SKM-1 (cell line): ENCODE results near the gene PARK7.

Source experiments
- DNase-seq: peaks from one replicate; lab custom pipeline; 2025; ENCODE audit not compliant: unreplicated experiment; lab: John Stamatoyannopoulos, UW

PARK7 gene

DNA sequence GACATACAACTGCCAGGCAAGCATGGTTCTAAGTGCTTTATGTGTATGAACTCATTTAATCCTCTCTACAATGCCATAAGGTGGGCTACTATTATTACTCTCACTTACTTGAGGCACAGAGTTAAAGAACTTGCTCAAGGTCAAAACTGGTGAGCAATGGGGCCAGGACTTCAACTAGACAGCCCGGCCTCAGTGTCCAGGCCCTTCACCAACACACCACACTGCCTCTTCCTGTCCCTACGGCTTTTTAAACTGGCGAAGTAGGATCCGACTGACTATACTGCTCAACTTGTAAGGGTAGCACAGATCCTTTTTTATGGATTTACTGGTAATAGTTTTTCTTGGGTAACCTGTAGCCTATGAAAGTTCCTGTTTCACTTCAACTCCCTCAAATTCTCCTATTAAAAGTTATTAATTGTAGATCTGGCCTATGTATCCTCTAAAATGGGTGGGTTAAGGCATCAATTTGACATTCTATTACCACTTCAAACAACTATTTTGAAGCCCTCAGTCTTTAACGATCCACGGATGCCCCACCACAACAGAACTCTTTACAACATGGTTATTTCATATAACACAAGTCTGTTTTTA, 60.3 kb downstream of the PARK7 start:
- no peak for DNase-seq

DNA sequence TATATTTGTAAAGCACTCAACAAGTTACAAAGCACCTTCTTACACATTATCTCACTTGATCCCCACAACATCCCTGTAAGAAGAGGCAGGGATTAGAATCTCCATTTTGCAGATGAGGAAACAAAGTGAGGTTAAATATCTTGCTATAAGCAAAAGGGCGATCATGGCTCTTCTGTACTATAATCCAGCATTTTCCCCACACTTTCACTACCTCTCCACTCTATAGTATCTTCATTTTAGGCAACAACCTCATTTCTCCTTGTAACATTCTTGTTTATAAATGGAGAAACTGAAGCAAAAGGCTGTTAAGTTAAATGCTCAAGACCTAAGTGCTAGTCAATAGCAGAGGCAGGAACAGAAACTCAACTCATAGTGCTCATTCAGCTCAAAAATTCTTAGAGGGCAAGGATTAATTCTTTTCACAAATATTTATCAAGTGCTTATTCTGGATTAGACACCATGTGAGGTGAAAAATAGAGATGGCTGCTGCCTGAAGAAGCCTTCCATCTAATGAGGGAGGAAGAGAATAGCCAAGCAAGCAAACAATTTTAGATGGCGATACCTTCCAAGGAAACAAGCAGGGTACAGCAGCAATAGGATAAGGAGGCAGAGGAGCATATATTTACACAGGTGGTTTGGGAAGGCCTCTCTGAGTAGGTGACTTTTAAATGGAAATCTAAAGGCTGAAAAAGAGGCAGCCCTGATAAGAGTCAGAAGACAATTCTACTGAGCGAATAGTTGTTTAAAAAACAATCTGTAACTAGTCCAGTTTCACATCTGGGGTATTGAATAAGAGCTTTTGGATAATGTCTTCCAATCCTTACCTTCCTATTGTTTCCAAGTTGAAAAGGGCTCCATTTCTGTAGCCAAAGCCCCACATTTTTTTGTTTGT, 61.1 kb downstream of the PARK7 start:
- no peak for DNase-seq

DNA sequence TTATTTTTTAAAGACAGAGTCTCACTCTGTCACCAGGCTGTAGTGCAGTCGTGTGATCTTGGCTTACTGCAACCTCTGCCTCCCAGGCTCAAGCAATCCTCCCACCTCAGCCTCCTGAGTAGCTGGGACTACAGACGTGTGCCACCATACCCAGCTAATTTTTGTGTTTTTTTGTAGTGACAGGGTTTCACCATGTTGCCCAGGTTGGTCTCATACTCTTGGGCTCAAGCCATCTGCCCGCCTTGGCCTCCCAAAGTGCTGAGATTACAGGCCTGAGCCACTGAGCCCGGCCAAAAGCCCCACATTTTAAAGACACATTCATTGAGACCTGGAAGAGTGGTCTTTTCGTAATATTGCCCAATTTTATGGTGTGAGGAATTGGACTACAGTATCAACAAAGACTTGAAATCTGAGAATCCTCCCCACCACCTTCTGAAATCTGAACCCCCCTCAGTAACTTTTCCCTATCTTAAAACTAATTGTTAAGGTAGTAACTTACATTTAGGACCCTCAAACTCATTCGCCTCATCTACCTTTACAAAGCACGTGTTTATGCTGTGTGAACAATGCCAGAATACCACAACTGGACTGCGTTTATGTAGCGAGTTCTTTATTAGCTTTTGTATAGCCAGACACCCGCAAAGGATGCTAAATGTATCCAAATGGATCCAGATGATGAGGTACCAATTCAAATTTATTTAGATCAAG, 61.9 kb downstream of the PARK7 start:
- DNase-seq: no peak

DNA sequence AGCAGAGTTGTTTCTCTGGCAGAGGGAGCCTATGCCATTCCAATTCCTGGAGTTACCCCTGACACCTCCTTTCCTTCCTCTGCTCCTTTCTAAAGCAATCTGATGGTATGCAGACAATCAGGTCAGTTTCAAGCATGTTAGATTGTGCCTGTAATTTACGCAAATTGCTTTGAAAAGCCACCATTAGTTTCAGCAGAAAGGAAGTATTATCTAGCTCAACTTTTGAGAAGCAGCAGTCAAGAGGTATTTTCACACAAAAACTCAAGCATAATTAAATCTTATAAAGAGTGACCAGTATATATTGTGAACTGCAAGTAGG, 62.4 kb downstream of the PARK7 start:
- no peak for DNase-seq

DNA sequence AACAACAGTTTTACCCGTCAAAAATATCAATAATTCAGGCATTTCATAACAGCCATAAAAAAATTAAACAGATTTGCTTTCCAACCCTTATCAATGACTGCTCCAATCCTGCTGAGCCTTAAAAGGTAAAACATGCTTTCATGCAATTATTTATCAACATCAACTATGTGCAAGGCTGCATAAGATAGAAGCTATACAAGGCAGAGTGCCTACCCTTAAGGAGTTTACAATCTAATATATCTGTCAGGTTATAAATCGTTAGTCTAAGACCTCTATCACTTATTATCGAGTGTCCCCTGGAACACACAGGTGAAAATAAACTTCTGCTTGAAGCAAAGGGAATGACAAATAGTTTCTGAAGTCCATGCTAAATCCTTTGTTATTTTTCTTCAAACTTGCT, 62.8 kb downstream of the PARK7 start:
- no peak for DNase-seq

DNA sequence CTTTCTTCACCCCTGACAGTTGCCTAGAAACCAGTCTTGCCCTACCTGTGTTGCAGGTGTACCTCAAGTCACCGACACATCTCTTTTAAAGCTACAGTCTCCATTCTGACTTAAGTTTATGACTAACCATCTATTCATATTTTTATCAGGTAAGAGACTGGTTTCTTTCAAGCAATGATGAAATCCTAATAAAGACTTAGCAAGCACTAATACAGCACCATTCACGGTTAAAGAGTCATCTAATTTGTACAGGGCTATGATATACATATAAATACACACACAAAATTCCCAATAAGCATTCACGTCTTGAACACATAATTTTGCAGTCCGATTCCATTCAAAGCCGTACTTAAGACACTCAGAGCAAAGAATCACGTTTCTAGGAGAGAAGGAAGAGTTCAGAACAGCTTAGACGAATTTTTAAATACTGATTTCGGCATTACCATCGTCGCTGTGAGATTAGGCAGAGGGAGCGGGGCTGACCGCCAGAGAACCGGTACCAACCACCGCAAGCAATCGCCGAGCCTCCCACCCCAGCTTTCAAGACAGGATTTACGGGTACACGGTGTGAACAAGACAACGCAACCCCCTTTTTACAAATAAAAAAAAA, 63.7 kb downstream of the PARK7 start:
- no peak for DNase-seq

DNA sequence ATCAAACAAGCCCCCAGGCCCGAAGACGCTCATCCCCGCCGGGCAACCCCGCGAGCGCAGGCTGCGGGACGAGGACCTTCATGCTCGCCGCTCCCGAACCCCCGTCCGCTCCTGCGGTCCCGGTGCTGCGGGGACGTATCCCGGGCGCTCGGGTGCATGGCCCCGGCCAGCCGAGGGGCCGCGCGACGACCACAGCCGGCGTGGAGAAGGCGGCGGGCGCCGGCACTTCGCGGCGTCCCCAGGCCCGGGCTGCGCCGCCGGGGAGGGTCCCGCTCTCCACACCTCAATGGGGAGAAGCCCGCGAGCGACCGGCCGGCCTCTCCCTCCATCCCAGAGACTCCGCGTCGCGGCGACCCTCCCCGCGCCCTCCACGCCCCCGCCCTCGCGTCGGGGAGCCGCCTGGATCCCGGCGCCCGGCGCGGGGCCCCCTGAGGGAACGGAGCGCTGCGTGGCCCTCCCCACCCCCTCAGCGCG, 64.2 kb downstream of the PARK7 start:
- no peak for DNase-seq

DNA sequence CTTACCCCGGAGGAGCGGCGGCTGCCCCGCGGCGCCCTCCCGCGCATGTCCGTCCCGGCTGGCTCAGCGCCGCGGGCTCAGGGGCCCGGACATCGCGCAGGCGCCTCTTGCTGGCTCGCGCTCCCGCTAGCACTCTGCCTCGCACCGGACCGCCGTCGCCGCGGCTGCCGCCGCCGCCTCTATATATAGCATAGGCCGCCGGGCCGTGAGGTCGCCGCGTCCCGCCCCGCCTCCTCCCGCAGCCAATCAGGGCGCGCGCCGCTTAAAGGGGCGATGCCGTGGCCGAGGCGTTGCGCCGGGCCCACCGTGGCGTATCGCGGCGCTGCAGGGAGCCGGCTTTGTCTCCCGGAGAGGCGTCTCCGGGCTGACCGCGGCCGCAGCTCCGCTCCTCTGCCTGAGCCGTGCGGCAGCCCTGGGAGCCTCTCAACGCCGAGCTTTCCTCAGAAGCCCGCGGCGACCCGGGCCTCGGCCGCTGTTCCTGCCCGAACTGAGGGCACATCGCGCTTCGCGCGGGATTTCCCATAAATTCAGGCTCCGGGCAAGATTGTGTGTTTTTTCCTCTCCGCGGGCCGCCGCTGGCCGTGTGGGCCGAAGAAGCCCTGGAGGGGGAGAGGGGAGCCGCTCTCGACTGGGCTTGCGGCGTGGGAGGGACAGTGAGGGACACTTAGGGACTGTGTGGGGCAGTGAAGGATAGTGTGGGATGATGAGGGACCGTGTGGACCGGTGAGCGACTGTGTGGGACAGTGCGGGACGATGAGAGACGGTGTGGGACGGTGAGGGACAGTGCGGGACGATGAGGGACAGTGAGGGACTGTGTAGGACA, 64.9 kb downstream of the PARK7 start, which contains the start of gene ERRFI1:
Gene ERRFI1, minus strand, starts transcription at position 157 of the 823 bp plus-strand sequence. CDS start 10,690 bp downstream, outside the sequence.
- DNase-seq: peak; percentile 78

DNA sequence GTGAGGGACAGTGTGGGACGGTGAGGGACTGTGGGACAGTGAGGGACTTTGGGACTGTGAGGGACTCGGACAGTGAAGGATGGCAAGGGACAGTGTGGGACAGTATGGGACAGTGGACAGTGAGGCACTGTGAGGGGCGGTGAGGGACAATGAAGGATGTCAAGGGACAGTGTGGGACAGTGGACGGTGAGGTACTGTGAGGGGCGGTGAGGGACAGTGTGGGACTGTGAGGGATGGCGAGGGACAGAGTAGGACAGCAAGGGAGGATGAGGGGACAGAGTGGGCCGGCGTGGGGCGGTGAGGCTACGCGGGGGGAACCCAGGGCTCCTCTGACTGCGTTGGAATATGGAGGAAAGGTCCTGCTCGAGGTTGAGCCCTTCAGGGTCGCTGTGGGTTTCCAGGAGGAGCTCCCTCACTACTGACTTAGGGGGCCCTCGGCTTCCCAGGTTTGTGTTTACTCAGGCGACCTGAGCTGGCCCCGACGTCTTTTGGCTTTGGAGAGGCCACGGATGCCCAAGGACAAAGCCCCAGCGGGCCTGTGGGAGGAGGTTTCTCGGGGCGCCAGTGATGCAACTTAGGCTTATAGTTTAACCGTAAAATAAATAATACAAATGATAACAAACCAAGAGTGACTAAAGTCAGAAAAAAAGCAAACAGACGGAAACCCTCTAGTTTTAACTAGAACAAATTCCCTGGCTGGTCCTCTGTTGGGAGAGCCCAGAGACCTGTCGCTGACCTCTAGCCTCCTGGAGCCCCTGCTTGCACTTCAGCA, 65.7 kb downstream of the PARK7 start:
- DNase-seq: no peak

DNA sequence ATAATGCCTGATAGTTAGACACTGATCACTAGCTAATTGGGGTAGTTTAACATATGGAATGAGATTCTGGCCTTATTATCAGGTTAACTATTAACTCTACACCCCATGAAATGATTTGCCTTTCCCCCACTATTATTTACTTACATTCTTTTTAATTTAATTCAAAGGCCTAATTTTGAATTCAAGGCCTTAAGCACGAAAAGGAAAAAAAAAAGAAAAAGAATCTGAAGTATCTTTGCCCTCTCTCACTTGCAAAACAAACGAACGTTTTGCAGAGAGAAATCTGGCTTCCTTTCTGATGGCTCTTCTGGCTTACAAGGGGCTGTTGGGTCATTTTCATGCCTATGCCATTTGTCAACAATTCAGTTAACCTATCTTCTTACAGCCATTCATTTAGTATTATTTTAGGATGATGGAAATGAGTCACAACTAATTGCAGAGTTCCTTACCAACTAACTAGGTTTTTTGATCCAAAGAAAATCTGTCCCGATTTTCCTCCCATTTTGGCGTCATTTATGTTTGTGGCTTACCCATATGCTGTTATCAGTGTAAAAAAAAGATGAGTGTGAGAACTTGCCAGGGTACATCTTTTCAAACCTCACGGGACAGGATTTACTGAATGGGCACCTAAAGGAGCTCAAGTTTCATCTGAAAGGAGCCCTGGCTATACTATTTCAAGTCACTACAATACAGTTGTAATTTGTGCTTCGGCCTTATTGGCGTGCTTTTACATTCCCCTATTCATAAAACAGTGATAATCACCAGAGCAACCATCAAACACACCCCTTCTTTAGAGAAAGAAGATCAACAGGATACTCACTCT, 66.4 kb downstream of the PARK7 start:
- no peak for DNase-seq

DNA sequence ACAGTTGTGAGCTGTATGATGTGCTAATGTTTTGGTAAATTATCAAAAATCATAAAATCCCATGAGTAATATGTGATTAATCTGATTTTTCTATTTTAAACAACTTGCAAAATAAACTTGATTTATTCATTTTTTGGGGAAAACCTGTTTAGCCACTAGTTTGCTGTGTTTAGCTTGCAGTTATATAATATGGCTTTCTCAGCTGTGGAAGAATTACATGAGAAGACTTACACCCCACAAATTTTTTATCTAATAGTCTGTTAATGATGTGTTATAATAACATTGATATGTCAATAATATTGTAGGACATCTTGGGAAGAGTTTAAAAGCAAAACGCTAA, 67.0 kb downstream of the PARK7 start:
- no peak for DNase-seq

DNA sequence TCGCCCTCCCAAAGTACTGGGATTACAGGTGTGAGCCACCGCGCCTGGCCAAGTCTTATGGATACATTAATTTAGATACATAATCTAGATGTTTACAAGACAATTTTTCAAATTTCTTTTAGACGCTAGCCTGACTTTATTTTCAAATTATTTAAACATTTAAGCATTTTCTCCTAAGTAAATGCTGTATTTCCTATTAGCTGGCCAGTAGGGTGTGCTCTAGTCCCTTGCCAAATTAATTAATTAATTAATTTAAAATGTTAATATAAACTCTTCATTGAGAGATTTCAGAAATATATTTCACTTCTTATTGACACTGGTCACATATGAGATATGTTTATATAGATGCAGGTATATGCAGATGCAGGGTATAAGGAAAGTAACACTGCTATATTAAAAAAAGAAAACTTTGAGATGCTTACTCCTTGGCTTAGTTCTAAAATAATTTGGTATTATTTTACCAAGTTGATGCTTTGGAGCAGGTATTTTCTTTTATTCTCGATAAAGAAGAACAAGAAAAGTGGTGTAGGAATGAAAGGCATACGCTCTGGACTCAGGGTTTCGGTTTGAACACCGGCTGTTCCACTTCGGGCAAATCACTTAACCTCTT, 69.8 kb downstream of the PARK7 start:
- DNase-seq: no peak

DNA sequence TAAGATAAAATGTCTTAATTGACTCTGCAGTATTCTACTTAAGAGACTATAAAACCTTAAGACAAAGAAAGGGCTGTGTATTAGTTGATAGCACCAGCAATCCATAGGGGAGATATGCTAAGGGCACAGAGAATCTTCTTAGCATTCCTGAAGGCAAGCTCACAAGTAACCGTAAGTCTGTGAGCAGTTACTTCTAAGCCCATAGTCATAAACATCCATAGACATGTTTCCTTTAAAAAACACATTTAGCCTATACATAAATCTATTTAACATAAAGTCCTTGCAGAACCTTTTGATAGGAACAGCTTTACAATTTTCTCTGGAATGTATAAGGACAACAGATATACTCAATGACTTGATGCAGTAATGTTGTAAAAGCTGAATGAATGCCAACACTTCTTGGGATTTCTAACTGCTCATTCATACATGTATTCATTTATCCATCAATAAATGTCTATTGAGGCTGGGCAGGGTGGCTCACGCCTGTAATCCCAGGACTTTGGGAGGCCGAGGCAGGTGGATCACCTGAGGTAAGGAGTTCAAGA, 70.9 kb downstream of the PARK7 start:
- DNase-seq: no peak

DNA sequence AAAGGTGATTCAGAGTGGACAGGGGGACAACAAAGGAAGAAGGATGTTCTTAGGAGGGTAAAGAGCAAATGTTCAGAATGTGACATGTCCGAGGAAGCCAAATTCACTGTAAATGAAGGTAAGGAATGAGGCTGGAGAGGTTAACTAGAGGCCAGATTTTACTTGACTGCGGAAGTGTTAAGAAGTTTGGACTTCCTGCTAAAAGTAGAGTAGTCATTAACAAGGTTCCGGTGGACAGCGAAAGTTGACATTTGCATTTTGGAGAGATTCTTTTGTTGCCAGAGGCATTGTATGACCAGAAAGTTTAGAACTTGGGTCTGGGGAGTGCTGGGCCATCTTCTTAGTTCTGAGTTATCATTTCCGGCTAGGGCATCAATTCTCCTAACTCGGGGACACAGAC, 71.8 kb downstream of the PARK7 start:
- no peak for DNase-seq
